ENCODE results near the gene CIAPIN1.
A peak's percentile ranks its signal among the peaks of the same experiment; 100 is the strongest.

The CIAPIN1 gene

DNA sequence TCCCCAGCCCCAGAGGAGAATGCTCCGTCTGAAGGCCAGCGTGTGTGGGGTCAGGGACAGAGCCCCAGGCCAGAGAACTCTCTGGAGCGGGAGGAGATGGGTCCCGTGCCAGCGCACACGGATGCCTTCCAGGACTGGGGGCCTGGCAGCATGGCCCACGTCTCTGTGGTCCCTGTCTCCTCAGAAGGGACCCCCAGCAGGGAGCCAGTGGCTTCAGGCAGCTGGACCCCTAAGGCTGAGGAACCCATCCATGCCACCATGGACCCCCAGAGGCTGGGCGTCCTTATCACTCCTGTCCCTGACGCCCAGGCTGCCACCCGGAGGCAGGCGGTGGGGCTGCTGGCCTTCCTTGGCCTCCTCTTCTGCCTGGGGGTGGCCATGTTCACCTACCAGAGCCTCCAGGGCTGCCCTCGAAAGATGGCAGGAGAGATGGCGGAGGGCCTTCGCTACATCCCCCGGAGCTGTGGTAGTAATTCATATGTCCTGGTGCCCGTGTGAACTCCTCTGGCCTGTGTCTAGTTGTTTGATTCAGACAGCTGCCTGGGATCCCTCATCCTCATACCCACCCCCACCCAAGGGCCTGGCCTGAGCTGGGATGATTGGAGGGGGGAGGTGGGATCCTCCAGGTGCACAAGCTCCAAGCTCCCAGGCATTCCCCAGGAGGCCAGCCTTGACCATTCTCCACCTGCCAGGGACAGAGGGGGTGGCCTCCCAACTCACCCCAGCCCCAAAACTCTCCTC is 64.5 kb downstream of the CIAPIN1 start:
- DNase-seq (ENCODE audit: low spot score): no peak

GRCh38 chr16:57381791-57382534 is 65.2 kb downstream of the CIAPIN1 start:
- DNase-seq (ENCODE audit: low spot score): no peak

- peak; percentile 48 for DNase-seq (ENCODE audit: low spot score)
These were observed 66.3 kb downstream of the CIAPIN1 start for GRCh38 chr16:57380671-57381462.

GRCh38 chr16:57379579-57379978 is 67.6 kb downstream of the CIAPIN1 start:
- DNase-seq (ENCODE audit: low spot score): no peak
